ENCODE results near the gene CASK. TPM values are rescaled to one million over a fixed set of nuclear protein-coding genes. Genes with fewer than 3 reads are reported as not detected.

CASK gene
- total and polyA plus RNA-seq, 2 donors (not counting 1 experiment from before 2014, with no cell fraction given), result 27.4 to 78.3 TPM

DNA sequence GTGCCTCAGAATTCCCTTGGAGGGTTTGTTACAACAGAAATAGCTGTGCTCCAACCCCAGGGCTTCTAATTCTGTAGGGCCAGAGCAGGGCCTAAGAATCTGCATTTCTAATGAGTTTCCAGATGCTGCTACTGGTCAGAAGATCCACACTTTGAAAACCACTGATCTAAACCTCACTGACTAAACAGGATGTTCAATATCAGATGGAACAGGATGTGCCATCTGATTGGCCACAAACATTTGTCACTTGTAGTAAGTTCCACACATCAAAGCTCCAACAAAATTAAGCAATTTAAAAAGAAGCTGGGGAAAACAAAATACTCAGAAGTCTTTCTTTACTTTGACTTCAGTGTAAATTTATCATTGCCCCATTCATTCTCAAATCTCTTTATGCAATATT is 14.3 kb downstream of the CASK start:
- TF ChIP-seq EZH2 (IDR thresholded peaks at IDR 0.05; ENCODE audit: low read length, missing control alignments), result no peak
- TF ChIP-seq, protein P1, sequence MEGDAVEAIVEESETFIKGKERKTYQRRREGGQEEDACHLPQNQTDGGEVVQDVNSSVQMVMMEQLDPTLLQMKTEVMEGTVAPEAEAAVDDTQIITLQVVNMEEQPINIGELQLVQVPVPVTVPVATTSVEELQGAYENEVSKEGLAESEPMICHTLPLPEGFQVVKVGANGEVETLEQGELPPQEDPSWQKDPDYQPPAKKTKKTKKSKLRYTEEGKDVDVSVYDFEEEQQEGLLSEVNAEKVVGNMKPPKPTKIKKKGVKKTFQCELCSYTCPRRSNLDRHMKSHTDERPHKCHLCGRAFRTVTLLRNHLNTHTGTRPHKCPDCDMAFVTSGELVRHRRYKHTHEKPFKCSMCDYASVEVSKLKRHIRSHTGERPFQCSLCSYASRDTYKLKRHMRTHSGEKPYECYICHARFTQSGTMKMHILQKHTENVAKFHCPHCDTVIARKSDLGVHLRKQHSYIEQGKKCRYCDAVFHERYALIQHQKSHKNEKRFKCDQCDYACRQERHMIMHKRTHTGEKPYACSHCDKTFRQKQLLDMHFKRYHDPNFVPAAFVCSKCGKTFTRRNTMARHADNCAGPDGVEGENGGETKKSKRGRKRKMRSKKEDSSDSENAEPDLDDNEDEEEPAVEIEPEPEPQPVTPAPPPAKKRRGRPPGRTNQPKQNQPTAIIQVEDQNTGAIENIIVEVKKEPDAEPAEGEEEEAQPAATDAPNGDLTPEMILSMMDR (conservative IDR thresholded peaks at IDR 0.05 in 1 of 2, IDR thresholded peaks at IDR 0.05 in 1 of 2; ENCODE audit: low read depth in 1 of 2, low read length in 2 of 2), result no peak
- H2AFZ ChIP-seq (ENCODE audit: low read length), result no peak overlapping the region
- H3K79me2 ChIP-seq (ENCODE audit: control insufficient read depth, insufficient read depth, low read length), result no peaks in the 10 kb centered on the region
- H3K4me2 ChIP-seq (ENCODE audit: extremely low read depth, insufficient read depth, low read length), result no peak overlapping the region
- no peak for DNase-seq (ENCODE audit: low read depth in 2 of 2)
- no peaks in the 10 kb centered on the region for H3K9me3 ChIP-seq (ENCODE audit: control insufficient read depth, insufficient read depth, low read depth, low read length)
- no peaks in the 10 kb centered on the region for H4K20me1 ChIP-seq (ENCODE audit: control insufficient read depth, extremely low read depth, insufficient read depth, low read length)
- no peak overlapping the region for H3K4me3 ChIP-seq (replicated peaks in 1 of 4; ENCODE audit: control extremely low read depth in 1 of 4, insufficient read depth in 1 of 4, low read depth in 3 of 4, low read length in 4 of 4)
- H3K4me1 ChIP-seq (ENCODE audit: control insufficient read depth, extremely low read depth, insufficient read depth, low read length), result no peaks in the 10 kb centered on the region
- H3K36me3 ChIP-seq (ENCODE audit: control insufficient read depth, insufficient read depth, low read length), result no peaks in the 10 kb centered on the region
- no peaks in the 10 kb centered on the region for H3K27me3 ChIP-seq (ENCODE audit: control insufficient read depth, insufficient read depth, low read length)
- H3K9ac ChIP-seq (ENCODE audit: insufficient read depth, low read length), result no peak overlapping the region
- no peak overlapping the region for H3K27ac ChIP-seq (ENCODE audit: insufficient read depth, low read length)

- H3K27me3 ChIP-seq (ENCODE audit: control insufficient read depth, insufficient read depth, low read length), result no peaks in the 10 kb centered on the region
- no peaks in the 10 kb centered on the region for H3K36me3 ChIP-seq (ENCODE audit: control insufficient read depth, insufficient read depth, low read length)
- H4K20me1 ChIP-seq (ENCODE audit: control insufficient read depth, extremely low read depth, insufficient read depth, low read length), result no peaks in the 10 kb centered on the region
- no peaks in the 10 kb centered on the region for H3K79me2 ChIP-seq (ENCODE audit: control insufficient read depth, insufficient read depth, low read length)
- H3K4me3 ChIP-seq (replicated peaks in 1 of 4; ENCODE audit: control extremely low read depth in 1 of 4, insufficient read depth in 1 of 4, low read depth in 3 of 4, low read length in 4 of 4), result no peak overlapping the region
- H3K27ac ChIP-seq (ENCODE audit: insufficient read depth, low read length), result no peak overlapping the region
- TF ChIP-seq EZH2 (IDR thresholded peaks at IDR 0.05; ENCODE audit: low read length, missing control alignments), result no peak
- TF ChIP-seq, protein P1 (conservative IDR thresholded peaks at IDR 0.05 in 1 of 2, IDR thresholded peaks at IDR 0.05 in 1 of 2; ENCODE audit: low read depth in 1 of 2, low read length in 2 of 2), result no peak
- peak in 1 of 2 donors; percentile 65 for DNase-seq (ENCODE audit: low read depth in 2 of 2)
- no peaks in the 10 kb centered on the region for H3K4me1 ChIP-seq (ENCODE audit: control insufficient read depth, extremely low read depth, insufficient read depth, low read length)
- no peak overlapping the region for H3K4me2 ChIP-seq (ENCODE audit: extremely low read depth, insufficient read depth, low read length)
- no peaks in the 10 kb centered on the region for H3K9me3 ChIP-seq (ENCODE audit: control insufficient read depth, insufficient read depth, low read depth, low read length)
- H2AFZ ChIP-seq (ENCODE audit: low read length), result no peak overlapping the region
- H3K9ac ChIP-seq (ENCODE audit: insufficient read depth, low read length), result no peak overlapping the region
Measured at GRCh38 chrX:41906515-41907187, 16.7 kb downstream of the CASK start.

GRCh38 chrX:41903544-41903943 is 19.8 kb downstream of the CASK start:
- H3K9me3 ChIP-seq (ENCODE audit: control insufficient read depth, insufficient read depth, low read depth, low read length), result no peaks in the 10 kb centered on the region
- H3K4me2 ChIP-seq (ENCODE audit: extremely low read depth, insufficient read depth, low read length), result no peak overlapping the region
- no peak overlapping the region for H3K9ac ChIP-seq (ENCODE audit: insufficient read depth, low read length)
- no peak for DNase-seq (ENCODE audit: low read depth in 2 of 2)
- no peak overlapping the region for H3K27ac ChIP-seq (ENCODE audit: insufficient read depth, low read length)
- H3K27me3 ChIP-seq (ENCODE audit: control insufficient read depth, insufficient read depth, low read length), result no peaks in the 10 kb centered on the region
- no peaks in the 10 kb centered on the region for H3K36me3 ChIP-seq (ENCODE audit: control insufficient read depth, insufficient read depth, low read length)
- no peak for TF ChIP-seq EZH2 (IDR thresholded peaks at IDR 0.05; ENCODE audit: low read length, missing control alignments)
- TF ChIP-seq, protein P1 (conservative IDR thresholded peaks at IDR 0.05 in 1 of 2, IDR thresholded peaks at IDR 0.05 in 1 of 2; ENCODE audit: low read depth in 1 of 2, low read length in 2 of 2), result no peak
- H4K20me1 ChIP-seq (ENCODE audit: control insufficient read depth, extremely low read depth, insufficient read depth, low read length), result no peaks in the 10 kb centered on the region
- H3K4me1 ChIP-seq (ENCODE audit: control insufficient read depth, extremely low read depth, insufficient read depth, low read length), result no peaks in the 10 kb centered on the region
- no peak overlapping the region for H2AFZ ChIP-seq (ENCODE audit: low read length)
- no peaks in the 10 kb centered on the region for H3K79me2 ChIP-seq (ENCODE audit: control insufficient read depth, insufficient read depth, low read length)
- no peak overlapping the region for H3K4me3 ChIP-seq (replicated peaks in 1 of 4; ENCODE audit: control extremely low read depth in 1 of 4, insufficient read depth in 1 of 4, low read depth in 3 of 4, low read length in 4 of 4)

All from fibroblast of lung (primary cell).